MCF 10A (cell line): ENCODE results near the gene SLC8A3. TPM values are rescaled to one million over a fixed set of nuclear protein-coding genes. Genes with fewer than 3 reads are reported as not detected.

Experiments used
- BruUV-seq: library from RNA; stranded (reverse); fragments of 400-500 nt; replicated peaks from 2 replicates; lab custom pipeline; 2021; lab: Mats Ljungman, UMichigan
- CTCF ChIA-PET: fragments of 300-600 bp; sonication (Branson Sonifier 250); formaldehyde crosslinking; extraction: SDS; loops from one replicate; lab custom pipeline; 2021; ENCODE audit warnings: antibody characterized with exemption, inconsistent platforms; lab: Yijun Ruan, JAX
- POLR2A ChIA-PET: fragments of 300-600, 350-650 bp; sonication (Branson Sonifier 250); formaldehyde crosslinking; extraction: SDS; loops from one replicate; lab custom pipeline; 2020; ENCODE audit warnings: antibody characterized with exemption, inconsistent platforms; lab: Yijun Ruan, JAX
- DNase-seq: peaks from one replicate; pipeline ENCODE4 v3.0.0-alpha.2; 2018; ENCODE audit not compliant: unreplicated experiment
- H3K27ac Mint-ChIP-seq: one replicate; pipeline ENCODE4 v1.8.0; 2022; ENCODE audit warnings: mild to moderate bottlenecking, low read depth, mixed read lengths; ENCODE audit not compliant: unreplicated experiment
- H3K27me3 Mint-ChIP-seq: one replicate; pipeline ENCODE4 v1.8.0; 2022; ENCODE audit warnings: mixed read lengths; ENCODE audit not compliant: insufficient read depth, unreplicated experiment
- H3K36me3 Mint-ChIP-seq: one replicate; pipeline ENCODE4 v1.8.0; 2022; ENCODE audit warnings: mild to moderate bottlenecking, moderate library complexity, mixed read lengths; ENCODE audit not compliant: insufficient read depth, unreplicated experiment
- H3K4me1 Mint-ChIP-seq: one replicate; pipeline ENCODE4 v1.8.0; 2022; ENCODE audit warnings: mixed read lengths; ENCODE audit not compliant: insufficient read depth, unreplicated experiment
- H3K4me3 Mint-ChIP-seq: one replicate; pipeline ENCODE4 v1.8.0; 2022; ENCODE audit warnings: mild to moderate bottlenecking, moderate library complexity, mixed read lengths; ENCODE audit not compliant: unreplicated experiment
- H3K9me3 Mint-ChIP-seq: one replicate; pipeline ENCODE4 v1.8.0; 2022; ENCODE audit warnings: mixed read lengths; ENCODE audit not compliant: unreplicated experiment
- intact Hi-C: fragments of 100-400 bp; cut with micrococcal nuclease; formaldehyde crosslinking; loops from 2 replicates; pipeline ENCODE4 v1.14.1; 2022
- total RNA-seq: library from RNA; stranded (reverse); gene quantifications from 2 replicates; pipeline ENCODE4 v1.2.3, GENCODE V29; 2022
- TF ChIP-seq, protein P1 (sequence below): fragments of 200-600 bp; IDR thresholded peaks from one replicate; pipeline ENCODE4 v1.8.0; 2022; ENCODE audit warnings: antibody characterized with exemption, mild to moderate bottlenecking; ENCODE audit not compliant: unreplicated experiment

The SLC8A3 gene
- total RNA-seq, 1 experiment from 2014 or later: not detected

GRCh38 chr14:70021548-70022220 lies 167.1 kb downstream of the SLC8A3 start:
- DNase-seq: no peak
- no peaks in the 10 kb centered on the region for H3K27me3 Mint-ChIP-seq
- H3K27ac Mint-ChIP-seq: no peak overlapping the region
- ChIA-PET CTCF (interaction anchor here (0.5 to 0.9 kb wide), 3 partner anchors 24 to 203 kb away, joined by 3 to 5 read pairs (median 3); no protein-coding TSS in a partner anchor), POLR2A (interaction anchor here (0.6 to 1.4 kb wide), 2 partner anchors 11 to 248 kb away, joined by 3 read pairs; no protein-coding TSS in a partner anchor)
- H3K4me3 Mint-ChIP-seq: no peak overlapping the region
- BruUV-seq: no TSS peak
- H3K4me1 Mint-ChIP-seq: peaks cover 17% of the 10 kb centered on the region
- intact Hi-C loops: no loop called here
- no peaks in the 10 kb centered on the region for H3K9me3 Mint-ChIP-seq
- TF ChIP-seq, protein P1, sequence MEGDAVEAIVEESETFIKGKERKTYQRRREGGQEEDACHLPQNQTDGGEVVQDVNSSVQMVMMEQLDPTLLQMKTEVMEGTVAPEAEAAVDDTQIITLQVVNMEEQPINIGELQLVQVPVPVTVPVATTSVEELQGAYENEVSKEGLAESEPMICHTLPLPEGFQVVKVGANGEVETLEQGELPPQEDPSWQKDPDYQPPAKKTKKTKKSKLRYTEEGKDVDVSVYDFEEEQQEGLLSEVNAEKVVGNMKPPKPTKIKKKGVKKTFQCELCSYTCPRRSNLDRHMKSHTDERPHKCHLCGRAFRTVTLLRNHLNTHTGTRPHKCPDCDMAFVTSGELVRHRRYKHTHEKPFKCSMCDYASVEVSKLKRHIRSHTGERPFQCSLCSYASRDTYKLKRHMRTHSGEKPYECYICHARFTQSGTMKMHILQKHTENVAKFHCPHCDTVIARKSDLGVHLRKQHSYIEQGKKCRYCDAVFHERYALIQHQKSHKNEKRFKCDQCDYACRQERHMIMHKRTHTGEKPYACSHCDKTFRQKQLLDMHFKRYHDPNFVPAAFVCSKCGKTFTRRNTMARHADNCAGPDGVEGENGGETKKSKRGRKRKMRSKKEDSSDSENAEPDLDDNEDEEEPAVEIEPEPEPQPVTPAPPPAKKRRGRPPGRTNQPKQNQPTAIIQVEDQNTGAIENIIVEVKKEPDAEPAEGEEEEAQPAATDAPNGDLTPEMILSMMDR: no peak
- H3K36me3 Mint-ChIP-seq: no peaks in the 10 kb centered on the region

GRCh38 chr14:70020352-70021170 lies 168.2 kb downstream of the SLC8A3 start:
- no TSS peak for BruUV-seq
- POLR2A ChIA-PET: interaction anchor here (0.5 to 5.0 kb wide), 3 partner anchors 9 to 134 kb away, joined by 3 to 37 read pairs (median 4); no protein-coding TSS in a partner anchor
- intact Hi-C loops: no loop called here
- Mint-ChIP-seq H3K4me1 (peaks cover 17% of the 10 kb centered on the region), H3K9me3 (no peaks in the 10 kb centered on the region), H3K27me3 (no peaks in the 10 kb centered on the region), H3K27ac (no peak overlapping the region), H3K36me3 (no peaks in the 10 kb centered on the region), H3K4me3 (no peak overlapping the region)
- CTCF ChIA-PET: interaction anchor here (0.9 to 1.8 kb wide), 8 partner anchors 23 to 202 kb away, joined by 3 to 12 read pairs (median 5); partner anchors contain the start of gene SMOC1
- TF ChIP-seq, protein P1: no peak
- no peak for DNase-seq

GRCh38 chr14:70019695-70020094 lies 169.1 kb downstream of the SLC8A3 start:
- POLR2A ChIA-PET: interaction anchor here (0.5 to 5.0 kb wide), 5 partner anchors 11 to 142 kb away, joined by 3 to 37 read pairs (median 4); no protein-coding TSS in a partner anchor
- peaks cover 17% of the 10 kb centered on the region for H3K4me1 Mint-ChIP-seq

More at GRCh38 chr14:70019695-70020094, 169.1 kb downstream of the SLC8A3 start:
- Mint-ChIP-seq H3K27ac (no peak overlapping the region), H3K9me3 (no peaks in the 10 kb centered on the region), H3K27me3 (no peaks in the 10 kb centered on the region), H3K4me3 (no peak overlapping the region), H3K36me3 (peaks cover 7% of the 10 kb centered on the region)
- TF ChIP-seq, protein P1: no peak
- intact Hi-C loops: no loop called here
- no TSS peak for BruUV-seq
- DNase-seq: no peak
- CTCF ChIA-PET: interaction anchor here (0.6 to 2.0 kb wide), 11 partner anchors 8 to 201 kb away, joined by 3 to 12 read pairs (median 5); partner anchors contain the start of gene SMOC1
